ENCODE data around the gene ELF2.
"Not testable (repeated sequence)": the region's sequence is repeated elsewhere in the genome, so short reads cannot be mapped to it uniquely, and the experiment has no call there.

GRCh38 chr4:139114795-139115194, 62.2 kb downstream of the ELF2 start:
- TF ChIP-seq CTCF (IDR thresholded peaks at IDR 0.05; ENCODE audit: extremely low read depth in 1 of 2, insufficient read depth in 1 of 2, low read depth in 1 of 2, low read length in 2 of 2); POLR2A (IDR thresholded peaks at IDR 0.05; ENCODE audit: low read depth, low read length); EZH2 (IDR thresholded peaks at IDR 0.05; ENCODE audit: borderline replicate concordance, low read depth, low read length, severe bottlenecking); GATA2 (IDR thresholded peaks at IDR 0.05; ENCODE audit: insufficient read depth, insufficient read length, low read depth, low read length); MAX (IDR thresholded peaks at IDR 0.05; ENCODE audit: insufficient read depth, insufficient read length); POLR2AphosphoS5 (IDR thresholded peaks at IDR 0.05; ENCODE audit: insufficient read depth, low read depth, low read length): not testable (repeated sequence)
